H9 (cell line): ENCODE measurements around the gene TM4SF20. TPM values are rescaled to one million over a fixed set of nuclear protein-coding genes. Genes with fewer than 3 reads are reported as not detected.

Experiments used
- DNase-seq: peaks from one replicate; pipeline ENCODE4 v3.0.0-alpha.2; 2017
- H2AFZ ChIP-seq: one replicate; pipeline ENCODE4 v1.6.1; 2013; ENCODE audit warnings: mild to moderate bottlenecking, low read length, control low read depth, moderate library complexity
- H2AK5ac ChIP-seq: 2 replicates; pipeline ENCODE4 v1.6.1; 2013; ENCODE audit warnings: low read length, control low read depth, mixed read lengths; ENCODE audit not compliant: insufficient read length
- H2BK120ac ChIP-seq: one replicate; pipeline ENCODE4 v1.6.1; 2013; ENCODE audit warnings: low read depth, mild to moderate bottlenecking, low read length, control low read depth, inconsistent platforms; ENCODE audit not compliant: poor library complexity, severe bottlenecking
- H2BK12ac ChIP-seq: 2 replicates; pipeline ENCODE4 v1.6.1; 2013; ENCODE audit warnings: low read length, control low read depth, mixed read lengths, low read depth; ENCODE audit not compliant: insufficient read length
- H2BK15ac ChIP-seq: 2 replicates; pipeline ENCODE4 v1.6.1; 2013; ENCODE audit warnings: low read depth, low read length, control low read depth
- H2BK20ac ChIP-seq: one replicate; pipeline ENCODE4 v1.6.1; 2013; ENCODE audit warnings: low read depth, mild to moderate bottlenecking, low read length, control low read depth, inconsistent platforms; ENCODE audit not compliant: poor library complexity, severe bottlenecking
- H2BK5ac ChIP-seq: 2 replicates; pipeline ENCODE4 v1.6.1; 2013; ENCODE audit warnings: low read length, control low read depth, mixed read lengths; ENCODE audit not compliant: insufficient read length
- H3K14ac ChIP-seq: 2 replicates; pipeline ENCODE4 v1.6.1; 2013; ENCODE audit warnings: low read length, control low read depth; ENCODE audit not compliant: insufficient read depth
- H3K18ac ChIP-seq: 2 replicates; pipeline ENCODE4 v1.6.1; 2013; ENCODE audit warnings: low read depth, mild to moderate bottlenecking, mixed read lengths, low read length, control low read depth; ENCODE audit not compliant: insufficient read length
- H3K23ac ChIP-seq: 2 replicates; pipeline ENCODE4 v1.6.1; 2013; ENCODE audit warnings: low read length, control low read depth, mixed read lengths, low read depth; ENCODE audit not compliant: insufficient read length
- H3K23me2 ChIP-seq: 2 replicates; pipeline ENCODE4 v1.6.1; 2013; ENCODE audit warnings: low read depth, mild to moderate bottlenecking, mixed read lengths, low read length, control low read depth; ENCODE audit not compliant: insufficient read length, poor library complexity, severe bottlenecking
- H3K27ac ChIP-seq: 2 replicates; pipeline ENCODE4 v1.5.1; 2013; ENCODE audit warnings: low read length, control low read depth, mixed read lengths, low read depth; ENCODE audit not compliant: insufficient read length
- H3K27me3 ChIP-seq: 2 replicates; pipeline ENCODE4 v1.6.1; 2013; ENCODE audit warnings: low read length, control low read depth, inconsistent platforms; ENCODE audit not compliant: insufficient read depth
- H3K4ac ChIP-seq: 2 replicates; pipeline ENCODE4 v1.6.1; 2013; ENCODE audit warnings: low read depth, mild to moderate bottlenecking, control low read depth, inconsistent platforms, low read length, moderate library complexity
- H3K4me1 ChIP-seq: 2 replicates; pipeline ENCODE4 v1.6.1; 2013; ENCODE audit warnings: low read length, control low read depth, inconsistent platforms; ENCODE audit not compliant: insufficient read depth
- H3K4me2 ChIP-seq: 2 replicates; pipeline ENCODE4 v1.6.1; 2013; ENCODE audit warnings: low read length, control low read depth, mixed read lengths; ENCODE audit not compliant: insufficient read length, insufficient read depth
- H3K56ac ChIP-seq: 2 replicates; pipeline ENCODE4 v1.6.1; 2013; ENCODE audit warnings: low read depth, mild to moderate bottlenecking, mixed read lengths, low read length, control low read depth; ENCODE audit not compliant: insufficient read length
- H3K79me1 ChIP-seq: 2 replicates; pipeline ENCODE4 v1.6.1; 2013; ENCODE audit warnings: low read depth, mild to moderate bottlenecking, moderate library complexity, low read length, control low read depth, inconsistent platforms; ENCODE audit not compliant: insufficient read depth, poor library complexity, severe bottlenecking
- H3K79me2 ChIP-seq: 2 replicates; pipeline ENCODE4 v1.6.1; 2013; ENCODE audit warnings: low read length, control low read depth, inconsistent platforms; ENCODE audit not compliant: insufficient read depth
- H3K9ac ChIP-seq: 2 replicates; pipeline ENCODE4 v1.6.1; 2013; ENCODE audit warnings: low read length, control low read depth, mixed read lengths; ENCODE audit not compliant: insufficient read length; ENCODE audit errors: extremely low read depth
- H3K9me3 ChIP-seq: one replicate; pipeline ENCODE4 v1.6.1; 2013; ENCODE audit warnings: low read depth, low read length, inconsistent platforms; ENCODE audit not compliant: control insufficient read depth
- H3T11ph ChIP-seq: one replicate; pipeline ENCODE4 v1.6.1; 2013; ENCODE audit warnings: mild to moderate bottlenecking, low read length, control low read depth, inconsistent platforms
- H4K20me1 ChIP-seq: one replicate; pipeline ENCODE4 v1.6.1; 2013; ENCODE audit not compliant: control insufficient read depth, insufficient read length, insufficient read depth
- H4K5ac ChIP-seq: 2 replicates; pipeline ENCODE4 v1.6.1; 2013; ENCODE audit warnings: low read depth, mild to moderate bottlenecking, mixed read lengths, low read length, control low read depth; ENCODE audit not compliant: insufficient read length
- H4K8ac ChIP-seq: replicated peaks from 2 replicates; pipeline ENCODE4 v1.6.1; 2013; ENCODE audit warnings: low read length, control low read depth, mixed read lengths, low read depth; ENCODE audit not compliant: insufficient read length
- H4K91ac ChIP-seq: 2 replicates; pipeline ENCODE4 v1.6.1; 2013; ENCODE audit warnings: low read depth, mild to moderate bottlenecking, moderate library complexity, mixed read lengths, low read length, control low read depth; ENCODE audit not compliant: insufficient read length
- H3K27ac Mint-ChIP-seq, 3 experiments: 2 replicates in 2 of 3; 3 replicates in 1 of 3; pipeline ENCODE4 v1.8.0; 2020 to 2021; ENCODE audit warnings: mixed read lengths in 3 of 3, mild to moderate bottlenecking in 1 of 3, moderate library complexity in 1 of 3
- H3K27me3 Mint-ChIP-seq: 2 replicates; pipeline ENCODE4 v1.8.0; 2021; ENCODE audit warnings: low read depth, mild to moderate bottlenecking, moderate library complexity, mixed read lengths
- H3K36me3 Mint-ChIP-seq, 3 experiments: 2 replicates in 2 of 3; 3 replicates in 1 of 3; pipeline ENCODE4 v1.8.0; 2020 to 2021; ENCODE audit warnings: low read depth in 3 of 3, mixed read lengths in 3 of 3; ENCODE audit not compliant: insufficient read depth in 1 of 3
- H3K4me1 Mint-ChIP-seq, 2 experiments: 2 replicates each; pipeline ENCODE4 v1.8.0; 2020; ENCODE audit warnings: mixed read lengths in 2 of 2
- H3K4me3 Mint-ChIP-seq, 2 experiments: 2 replicates in 1 of 2; 3 replicates in 1 of 2; pipeline ENCODE4 v1.8.0; 2020 to 2021; ENCODE audit warnings: mild to moderate bottlenecking in 2 of 2, mixed read lengths in 2 of 2, moderate library complexity in 1 of 2
- H3K9me3 Mint-ChIP-seq, 2 experiments: 2 replicates in 1 of 2; 3 replicates in 1 of 2; pipeline ENCODE4 v1.8.0; 2020; ENCODE audit warnings: mild to moderate bottlenecking in 2 of 2, mixed read lengths in 2 of 2, moderate library complexity in 1 of 2
- CTCF ChIP-seq: fragments of 200-600 bp; sonication (generic); conservative IDR thresholded peaks from 3 replicates; pipeline ENCODE4 v1.8.0; 2021; ENCODE audit warnings: antibody characterized with exemption, mild to moderate bottlenecking
- WGBS: extraction: QIAGEN DNeasy Blood & Tissue Kit; methylation state at CpG from one replicate; pipeline ENCODE4 v1.1.7; 2013; ENCODE audit warnings: missing lambda C conversion rate, low lambda C conversion rate, mixed read lengths; ENCODE audit not compliant: insufficient read length; ENCODE audit errors: extremely low coverage; 5-methylcytosine and 5-hydroxymethylcytosine counted together
- total RNA-seq: library from RNA; stranded (reverse); gene quantifications from 2 replicates; pipeline ENCODE4 v1.2.1, GENCODE V29; 2021

Gene TM4SF20
- total RNA-seq, 1 experiment from 2014 or later, result not detected

- no peak overlapping the region for H2AFZ ChIP-seq
- H4K5ac ChIP-seq, result no peak overlapping the region
- no peak overlapping the region for H3K56ac ChIP-seq
- H3K27me3 Mint-ChIP-seq, result no peaks in the 10 kb centered on the region; the same call in none of the 2 replicates
- no peak overlapping the region for H3K27ac ChIP-seq
- no peak overlapping the region for H3K18ac ChIP-seq
- H4K91ac ChIP-seq, result no peak overlapping the region
- no peak overlapping the region for H4K8ac ChIP-seq
- H2BK15ac ChIP-seq, result no peak overlapping the region
- H2BK5ac ChIP-seq, result no peak overlapping the region
- H2BK12ac ChIP-seq, result no peak overlapping the region
- no peak overlapping the region for H2BK120ac ChIP-seq
- no peaks in the 10 kb centered on the region for H3K23me2 ChIP-seq
- H3K36me3 Mint-ChIP-seq, result no peaks in the 10 kb centered on the region
- no peak overlapping the region for H3K9ac ChIP-seq
- H3K27ac Mint-ChIP-seq, result no peak overlapping the region
- no peak overlapping the region for H3K4me2 ChIP-seq
- H3K27me3 ChIP-seq, result no peaks in the 10 kb centered on the region
- no peak overlapping the region for H2AK5ac ChIP-seq
- H3K9me3 ChIP-seq, result no peaks in the 10 kb centered on the region
- no peak overlapping the region for H3K23ac ChIP-seq
- H3K4me1 ChIP-seq, result no peaks in the 10 kb centered on the region
- peaks cover 3 to 5% of the 10 kb centered on the region in 2 experiments; a peak in 3 of 4 replicates for H3K4me1 Mint-ChIP-seq
- no peaks in the 10 kb centered on the region for H3K79me1 ChIP-seq
- no peak overlapping the region for H3T11ph ChIP-seq
- DNase-seq, result no peak
- no peaks in the 10 kb centered on the region for H3K9me3 Mint-ChIP-seq
- H3K4me3 Mint-ChIP-seq, result no peak overlapping the region
- H3K14ac ChIP-seq, result no peak overlapping the region
- no peaks in the 10 kb centered on the region for H4K20me1 ChIP-seq
- no peak for TF ChIP-seq CTCF
- H3K79me2 ChIP-seq, result no peaks in the 10 kb centered on the region
- WGBS, result no CpG with 5 or more reads among the region's 6 CpGs
- no peak overlapping the region for H2BK20ac ChIP-seq
- H3K4ac ChIP-seq, result no peak overlapping the region
Measured at GRCh38 chr2:227386630-227387029, 7.5 kb upstream of the TM4SF20 start.
